HG03354 (cell line): ENCODE results near the gene TNPO1.
A peak's percentile ranks its signal among the peaks of the same experiment; 100 is the strongest.
"Not testable (repeated sequence)": the region's sequence is repeated elsewhere in the genome, so short reads cannot be mapped to it uniquely, and the experiment has no call there.

Experiments
- ATAC-seq: cut with Tn5 transposase; IDR thresholded peaks from one replicate; pipeline ENCODE4 v1.9.1; 2021; ENCODE audit warnings: mild to moderate bottlenecking; ENCODE audit not compliant: unreplicated experiment, poor library complexity, severe bottlenecking

Gene TNPO1

DNA sequence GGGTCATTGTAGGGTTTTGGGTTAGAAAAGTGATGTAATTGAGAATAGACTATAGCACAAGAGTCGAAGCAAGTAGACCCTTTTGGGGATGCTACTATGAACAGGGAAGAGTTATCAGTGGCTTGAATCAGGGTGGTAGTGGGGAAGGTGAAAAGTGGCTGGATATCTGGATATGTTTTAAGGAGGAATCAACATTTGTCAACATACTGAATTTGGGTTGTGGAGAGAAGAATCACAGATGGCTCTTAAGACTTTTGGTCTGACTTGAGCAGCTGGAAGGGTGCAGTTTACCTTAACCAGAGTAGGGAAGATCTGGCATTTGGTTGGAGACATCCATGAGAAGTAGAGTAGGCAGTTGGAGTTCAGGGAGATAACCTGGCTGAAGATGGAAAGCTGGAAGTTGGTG is 100.9 kb downstream of the TNPO1 start:
- no peak for ATAC-seq

DNA sequence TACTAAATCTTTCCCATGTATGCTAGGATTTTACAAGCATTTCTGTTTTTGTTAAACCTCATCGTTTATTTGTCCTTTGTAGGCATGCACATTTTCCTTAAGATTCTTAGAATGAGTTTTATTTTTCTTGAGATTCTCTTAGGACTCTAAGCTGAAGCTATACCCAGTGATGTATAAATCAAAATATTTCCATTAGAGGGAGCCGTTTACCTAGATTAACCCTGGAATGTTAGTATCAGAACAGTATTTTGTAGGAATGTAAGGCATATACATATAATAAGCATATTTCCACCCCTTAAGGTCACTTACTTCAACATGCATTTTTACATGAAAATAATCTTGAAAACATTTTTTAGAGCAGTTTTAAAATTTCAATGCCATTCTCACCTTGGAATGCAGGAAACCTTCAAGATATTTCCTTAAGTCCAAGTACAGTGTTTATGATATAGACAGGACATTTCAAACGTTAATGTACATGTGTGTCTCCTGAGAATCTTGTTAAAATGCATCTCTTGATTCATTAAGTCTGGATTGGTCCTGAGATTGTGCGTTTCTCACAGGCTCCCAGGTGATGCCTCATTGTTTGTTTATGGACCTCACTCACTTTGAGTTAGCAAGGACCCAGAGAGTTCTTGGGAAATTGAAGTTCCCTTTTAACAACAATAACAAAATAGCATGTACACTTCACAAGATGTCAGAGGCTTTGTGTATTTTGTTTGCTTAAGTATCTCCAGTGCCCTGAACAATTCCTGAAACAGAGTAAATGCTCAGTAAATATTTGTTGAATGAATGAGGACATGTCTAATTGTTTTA is 104.4 kb downstream of the TNPO1 start:
- ATAC-seq, result no peak

DNA sequence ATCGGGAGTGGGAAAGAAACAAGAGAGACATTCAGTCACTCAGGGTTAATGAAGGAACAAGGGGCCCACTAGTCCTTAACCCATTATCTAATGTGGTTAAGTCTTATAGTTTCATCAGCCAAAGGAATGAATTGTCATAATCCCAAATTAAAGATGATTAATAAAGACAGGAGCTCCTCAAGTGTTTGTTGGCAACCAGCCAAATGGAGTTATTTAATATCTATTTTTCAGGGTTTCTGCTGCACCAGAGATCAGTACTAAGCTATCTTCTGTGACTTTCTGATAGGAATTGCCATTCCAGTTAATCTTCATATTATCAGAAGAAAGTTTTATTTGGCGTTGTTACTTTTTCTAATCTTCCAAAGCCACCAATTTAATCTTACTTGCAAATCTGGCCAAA is 105.4 kb downstream of the TNPO1 start:
- no peak for ATAC-seq

DNA sequence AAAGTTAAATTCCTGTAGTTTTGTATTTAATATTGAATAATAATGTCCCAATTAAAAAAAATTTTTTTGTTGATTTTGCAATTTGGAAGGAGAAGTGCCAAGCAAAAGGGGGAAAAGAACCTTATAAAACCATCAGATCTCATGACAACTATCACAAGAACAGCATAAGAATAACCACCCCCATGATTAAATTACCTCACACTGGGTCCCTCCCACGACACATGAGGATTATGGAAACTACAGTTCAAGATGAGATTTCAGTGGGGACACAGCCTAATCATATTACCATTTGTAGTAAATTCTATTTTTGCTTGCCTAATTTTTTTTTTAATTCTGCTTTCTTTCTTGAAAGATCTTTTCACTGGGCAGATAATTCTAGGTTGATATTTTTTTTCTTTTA is 106.0 kb downstream of the TNPO1 start:
- ATAC-seq, result no peak

DNA sequence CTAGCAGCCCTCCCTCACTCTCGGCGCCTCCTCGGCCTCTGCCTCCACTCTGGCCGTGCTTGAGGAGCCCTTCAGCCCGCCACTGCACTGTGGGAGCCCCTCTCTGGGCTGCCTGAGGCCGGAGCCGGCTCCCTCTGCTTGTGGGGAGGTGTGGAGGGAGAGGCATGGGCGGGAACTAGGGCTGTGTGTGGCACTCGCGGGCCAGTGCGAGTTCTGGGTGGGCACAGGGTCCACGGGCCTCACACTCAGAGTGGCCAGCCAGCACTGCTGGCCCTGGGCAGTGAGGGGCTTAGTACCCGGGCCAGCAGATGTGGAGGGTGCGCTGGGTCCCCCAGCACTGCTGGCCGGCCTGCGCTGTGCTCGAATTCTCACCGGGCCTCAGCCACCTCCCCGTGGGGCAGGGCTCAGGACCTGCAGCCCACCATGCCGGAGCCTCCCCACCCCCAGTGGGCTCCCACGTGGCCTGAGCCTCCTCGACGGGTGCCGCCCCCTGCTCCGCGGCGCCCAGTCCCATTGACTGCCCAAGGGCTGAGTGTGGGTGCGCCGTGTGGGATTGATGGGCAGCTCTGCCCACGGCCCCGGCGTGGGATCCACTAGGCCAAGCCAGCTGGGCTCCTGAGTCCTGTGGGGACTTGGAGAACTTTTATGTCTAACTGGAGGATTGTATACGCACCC is 109.0 kb downstream of the TNPO1 start:
- ATAC-seq, result no peak

DNA sequence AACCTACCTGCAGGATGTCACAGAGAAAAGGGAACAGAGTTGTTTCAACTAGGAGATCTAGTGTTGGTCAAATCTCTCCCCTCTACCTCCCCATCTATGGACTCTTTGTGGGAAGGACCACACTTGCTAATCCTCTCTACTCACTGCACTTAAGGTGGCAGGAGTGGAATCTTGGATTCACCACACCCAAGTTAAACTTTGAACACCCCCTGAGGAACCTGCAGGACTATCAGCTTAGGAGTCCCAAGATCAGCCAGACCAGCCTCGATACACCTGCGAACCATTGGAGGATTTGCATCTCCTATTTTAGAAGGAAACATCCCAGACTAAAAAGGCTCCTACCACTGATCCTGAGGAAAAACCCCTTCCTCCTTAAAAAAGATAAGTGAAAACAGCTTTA is 116.2 kb downstream of the TNPO1 start:
- ATAC-seq, result not testable (repeated sequence)

- not testable (repeated sequence) for ATAC-seq
Observed at GRCh38 chr5:72934953-72935725, 118.7 kb downstream of the TNPO1 start.

- no peak for ATAC-seq
Observed at GRCh38 chr5:72936893-72937292, 120.4 kb downstream of the TNPO1 start.

DNA sequence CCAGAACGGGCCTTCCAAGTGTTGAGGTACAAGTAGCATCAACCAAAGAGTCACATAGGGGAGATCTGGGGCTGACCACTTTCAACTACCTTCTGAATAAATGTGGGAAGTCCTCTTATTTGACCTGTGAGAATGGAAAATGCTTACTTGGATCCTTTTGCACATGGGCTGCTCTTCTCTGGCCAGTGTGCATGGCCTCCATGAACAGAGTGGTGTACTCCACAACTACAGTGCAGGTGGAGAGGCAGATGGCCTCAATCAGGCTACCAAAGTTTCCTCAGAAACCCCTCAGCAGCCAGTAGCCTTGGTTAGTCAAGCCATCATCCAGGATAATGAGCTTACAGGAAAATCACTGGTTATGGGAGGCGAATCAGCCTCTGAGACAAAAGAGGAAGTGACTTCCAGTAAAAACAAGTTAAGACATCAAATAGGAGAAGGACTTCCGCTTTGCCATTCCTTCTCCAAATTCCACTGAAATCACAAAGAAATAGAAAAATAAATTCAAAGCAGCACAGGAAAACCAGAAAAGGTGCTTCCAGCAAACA is 121.1 kb downstream of the TNPO1 start:
- no peak for ATAC-seq

GRCh38 chr5:72938206-72938605 is 121.7 kb downstream of the TNPO1 start:
- no peak for ATAC-seq

- ATAC-seq, result no peak
Observed at GRCh38 chr5:72940082-72940481, 123.6 kb downstream of the TNPO1 start.

DNA sequence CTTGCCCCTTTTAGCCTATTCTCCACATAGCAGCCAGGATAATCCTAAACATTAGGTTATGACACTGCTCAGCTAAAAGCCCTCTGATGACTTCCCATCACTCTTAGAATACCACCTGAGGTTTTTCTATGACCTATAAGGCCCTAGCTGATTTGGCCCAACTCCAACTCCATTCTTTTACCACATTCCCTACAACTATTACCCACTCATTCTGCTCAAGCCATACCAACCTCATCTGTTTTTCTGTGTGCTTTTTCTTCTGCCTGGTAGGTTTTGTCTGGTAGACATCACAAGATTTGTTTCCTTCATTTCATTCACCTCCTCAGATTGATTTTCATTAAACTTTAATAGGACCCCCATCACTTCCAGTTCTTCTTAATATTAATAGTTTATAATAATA is 126.8 kb downstream of the TNPO1 start:
- ATAC-seq, result no peak

DNA sequence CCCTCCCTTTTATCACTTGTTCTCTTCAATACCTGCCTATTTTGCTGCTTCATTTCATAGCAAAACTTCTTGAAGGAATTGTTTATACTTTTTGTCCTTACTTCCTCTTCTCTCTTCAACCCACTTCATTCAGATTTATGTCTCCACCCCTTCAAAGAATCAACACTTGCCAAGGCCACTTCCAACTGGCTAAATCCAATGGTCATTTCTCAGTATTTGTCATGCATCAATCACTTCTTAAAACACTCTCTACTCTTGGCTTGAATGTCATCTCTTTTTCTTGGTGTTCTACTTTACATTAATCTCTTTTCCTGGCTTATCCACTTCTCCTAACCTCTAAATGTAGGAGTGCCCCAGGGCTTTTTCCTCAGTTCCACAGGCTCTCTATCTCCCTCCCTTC is 131.0 kb downstream of the TNPO1 start:
- no peak for ATAC-seq

- ATAC-seq, result no peak
Observed at GRCh38 chr5:72949481-72949880, 133.0 kb downstream of the TNPO1 start.

DNA sequence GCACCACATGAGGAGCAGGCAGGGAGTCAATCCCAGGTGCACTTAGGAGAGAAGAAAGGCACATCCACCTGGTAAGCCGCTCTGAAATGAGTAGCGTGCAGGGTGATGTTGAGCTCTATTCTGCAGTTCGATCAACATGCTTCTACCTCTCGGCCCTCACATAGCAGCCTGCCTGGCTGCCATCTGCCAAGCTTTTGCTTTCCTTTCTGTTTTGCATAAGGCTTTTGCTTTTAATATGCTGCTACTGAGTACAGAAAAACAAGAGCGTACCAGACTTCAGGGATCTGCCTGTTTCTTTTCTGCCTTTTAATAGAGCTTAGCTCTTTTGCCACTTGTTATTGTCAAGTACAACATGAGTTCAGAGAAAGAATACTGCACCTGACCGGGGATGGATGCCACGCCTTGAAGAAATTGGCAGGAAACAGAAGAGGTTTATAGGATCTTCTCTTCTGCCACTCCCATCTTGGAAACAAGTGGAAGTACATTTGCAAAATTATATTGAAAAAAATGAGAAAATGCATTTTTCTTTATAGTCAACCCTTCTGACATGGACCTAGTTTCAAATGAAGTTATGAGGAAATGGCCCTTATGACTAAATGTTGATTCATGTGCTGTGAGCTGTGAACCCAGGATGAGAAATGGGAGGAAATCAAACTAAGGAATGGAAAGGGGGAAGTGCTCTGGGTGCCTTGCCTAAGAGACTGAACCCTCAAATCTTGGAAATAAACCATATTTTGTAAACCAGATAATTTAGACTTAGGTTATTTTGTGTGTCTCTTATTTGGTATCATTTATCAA is 135.4 kb downstream of the TNPO1 start:
- no peak for ATAC-seq

- ATAC-seq, result no peak
Observed at GRCh38 chr5:72954389-72954788, 137.9 kb downstream of the TNPO1 start.

DNA sequence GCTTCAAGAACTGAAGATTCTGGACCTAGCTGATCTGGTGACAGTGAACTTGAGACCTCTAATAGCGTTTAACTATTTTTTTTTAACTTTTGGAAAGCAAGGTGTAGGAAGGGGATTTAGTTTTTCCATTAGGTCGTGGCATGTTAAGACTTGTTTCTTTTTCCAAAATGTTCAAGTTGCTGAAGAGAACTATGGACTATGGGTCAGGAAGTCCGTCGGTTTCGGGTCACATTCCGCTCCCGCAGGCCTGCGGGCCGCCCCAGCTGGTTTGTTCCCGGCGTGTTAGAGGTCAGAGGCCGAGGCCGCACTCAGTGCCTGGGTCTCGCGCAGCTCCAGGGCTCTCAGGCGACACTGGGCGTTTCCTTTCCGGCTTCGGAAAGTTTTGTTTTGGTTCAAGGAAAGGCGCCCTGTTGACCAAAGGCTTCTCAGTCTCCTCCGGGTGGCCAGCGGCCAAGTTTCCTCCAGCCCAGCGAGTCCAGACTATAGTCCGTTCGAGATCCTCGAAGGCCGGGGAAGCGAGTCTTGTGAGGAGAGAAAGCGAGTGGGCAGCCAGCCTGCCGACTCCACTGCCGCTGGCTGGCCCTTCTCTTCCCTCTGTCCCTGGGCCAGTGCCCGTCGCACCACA is 138.8 kb downstream of the TNPO1 start:
- peak; percentile 55 for ATAC-seq

GRCh38 chr5:72955768-72956323 is 139.4 kb downstream of the TNPO1 start, which contains the start of gene FCHO2:
TSS of gene FCHO2 (plus strand) at chr5:72956041. CDS start at chr5:72956097, 56 bp downstream.
- peak; percentile 97 for ATAC-seq
